Measurements from ENCODE around the gene SPEG. TPM values are rescaled to one million over a fixed set of nuclear protein-coding genes. Genes with fewer than 3 reads are reported as not detected.

The SPEG gene
- total RNA-seq, 2 experiments from 2014 or later: 0.46 TPM; not detected in 1

- Histone ChIP-seq H3K9me3 (ENCODE audit: low read length) (no peaks in the 10 kb centered on the region), H3K9me2 (ENCODE audit: insufficient read depth, low read length) (no peaks in the 10 kb centered on the region), H3K27ac (ENCODE audit: low read depth, low read length, poor library complexity, severe bottlenecking) (no peak overlapping the region), H4K20me1 (ENCODE audit: insufficient read depth, low read length) (no peaks in the 10 kb centered on the region), H3K4me3 (ENCODE audit: low read depth, low read length, poor library complexity, severe bottlenecking) (no peak overlapping the region), H3K4me1 (ENCODE audit: insufficient read depth, low read length, poor library complexity, severe bottlenecking) (no peaks in the 10 kb centered on the region), H3K36me3 (ENCODE audit: insufficient read depth, low read length) (no peaks in the 10 kb centered on the region), H3K79me2 (ENCODE audit: insufficient read depth, low read depth, low read length) (no peaks in the 10 kb centered on the region), H3K4me2 (ENCODE audit: low read length) (no peak overlapping the region), H2AFZ (ENCODE audit: low read length) (no peak overlapping the region)
- CTCF ChIA-PET (ENCODE audit: unreplicated experiment): no interaction called here
- intact Hi-C loops (cut with micrococcal nuclease; ENCODE audit: unreplicated experiment): no loop called here
- no TSS peak for BruUV-seq (replicated peaks)
- TF ChIP-seq CTCF (conservative IDR thresholded peaks at IDR 0.05; ENCODE audit: low read length) (no peak), EZH2phosphoT487 (IDR thresholded peaks at IDR 0.05; ENCODE audit: borderline replicate concordance, low read depth, low read length) (no peak)
- POLR2A ChIA-PET: no interaction called here
- no peak for DNase-seq (ENCODE audit: low spot score)
These were observed 24.3 kb upstream of the SPEG start for GRCh38 chr2:219410390-219410789.

DNA sequence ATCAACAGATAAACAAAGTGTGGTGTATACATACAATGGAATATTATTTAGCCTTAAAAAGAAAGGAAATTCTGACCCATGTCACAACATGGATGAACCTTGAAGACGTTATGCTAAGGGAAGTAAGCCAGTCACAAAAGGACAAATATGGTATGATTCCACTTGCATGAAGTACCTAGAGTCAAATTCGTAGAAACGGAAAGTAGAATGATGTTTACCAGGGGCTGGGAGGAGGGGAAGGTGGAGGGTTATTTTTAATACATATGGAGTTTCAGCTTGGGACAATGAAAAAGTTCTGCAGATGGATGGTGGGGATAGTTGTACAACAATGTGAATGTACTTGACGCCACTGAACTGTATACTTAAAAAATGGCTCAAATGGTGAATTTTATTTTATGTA is 19.8 kb upstream of the SPEG start:
- H3K9me3 ChIP-seq (ENCODE audit: low read length): no peaks in the 10 kb centered on the region
- H2AFZ ChIP-seq (ENCODE audit: low read length): no peak overlapping the region
- no peaks in the 10 kb centered on the region for H3K79me2 ChIP-seq (ENCODE audit: insufficient read depth, low read depth, low read length)
- H3K9me2 ChIP-seq (ENCODE audit: insufficient read depth, low read length): no peaks in the 10 kb centered on the region
- no peak for TF ChIP-seq CTCF (conservative IDR thresholded peaks at IDR 0.05; ENCODE audit: low read length)
- no peak for TF ChIP-seq EZH2phosphoT487 (IDR thresholded peaks at IDR 0.05; ENCODE audit: borderline replicate concordance, low read depth, low read length)
- no peak for DNase-seq (ENCODE audit: low spot score)
- H3K4me1 ChIP-seq (ENCODE audit: insufficient read depth, low read length, poor library complexity, severe bottlenecking): no peaks in the 10 kb centered on the region
- no peak overlapping the region for H3K4me2 ChIP-seq (ENCODE audit: low read length)
- intact Hi-C loops (cut with micrococcal nuclease; ENCODE audit: unreplicated experiment): no loop called here
- POLR2A ChIA-PET: no interaction called here
- H3K27ac ChIP-seq (ENCODE audit: low read depth, low read length, poor library complexity, severe bottlenecking): no peak overlapping the region
- CTCF ChIA-PET (ENCODE audit: unreplicated experiment): no interaction called here
- no peak overlapping the region for H3K4me3 ChIP-seq (ENCODE audit: low read depth, low read length, poor library complexity, severe bottlenecking)
- no peaks in the 10 kb centered on the region for H4K20me1 ChIP-seq (ENCODE audit: insufficient read depth, low read length)
- no TSS peak for BruUV-seq (replicated peaks)
- no peaks in the 10 kb centered on the region for H3K36me3 ChIP-seq (ENCODE audit: insufficient read depth, low read length)

DNA sequence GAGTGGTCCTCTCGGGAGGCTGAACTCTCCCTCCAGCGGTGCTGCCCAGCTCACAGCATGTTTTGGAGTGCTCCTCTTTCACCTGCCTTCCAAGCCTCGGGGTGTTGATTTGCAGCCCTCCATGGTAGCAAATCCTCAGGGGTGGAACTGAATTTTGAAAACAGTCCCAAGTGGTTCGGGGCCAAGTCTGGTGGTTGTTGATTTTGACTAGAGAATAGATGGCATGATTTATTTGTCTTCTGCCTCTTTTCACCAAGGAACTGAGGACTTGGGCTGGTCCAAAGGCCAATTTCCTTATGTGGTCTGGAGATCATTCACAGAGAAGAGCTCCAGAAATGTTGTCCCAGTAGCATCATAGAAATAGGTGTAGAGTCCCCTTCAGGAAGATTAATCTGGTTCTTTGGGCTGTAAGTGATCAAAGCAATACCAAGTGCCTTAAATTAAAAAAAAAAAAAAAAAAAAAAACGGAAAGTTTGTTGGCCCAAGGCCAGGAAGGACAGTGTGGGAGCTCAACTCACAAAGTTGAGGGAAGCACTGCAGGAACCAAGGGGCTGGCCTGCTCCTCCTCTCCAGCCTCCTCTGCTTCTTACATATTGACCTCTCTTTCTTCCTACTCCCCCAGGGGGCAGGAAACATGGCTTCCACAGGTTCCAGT is 18.9 kb upstream of the SPEG start:
- Histone ChIP-seq H3K79me2 (ENCODE audit: insufficient read depth, low read depth, low read length) (no peaks in the 10 kb centered on the region), H2AFZ (ENCODE audit: low read length) (no peak overlapping the region), H3K27ac (ENCODE audit: low read depth, low read length, poor library complexity, severe bottlenecking) (no peak overlapping the region), H3K9me3 (ENCODE audit: low read length) (no peaks in the 10 kb centered on the region), H3K9me2 (ENCODE audit: insufficient read depth, low read length) (no peaks in the 10 kb centered on the region), H3K4me1 (ENCODE audit: insufficient read depth, low read length, poor library complexity, severe bottlenecking) (no peaks in the 10 kb centered on the region), H3K4me2 (ENCODE audit: low read length) (no peak overlapping the region), H4K20me1 (ENCODE audit: insufficient read depth, low read length) (no peaks in the 10 kb centered on the region), H3K36me3 (ENCODE audit: insufficient read depth, low read length) (no peaks in the 10 kb centered on the region), H3K4me3 (ENCODE audit: low read depth, low read length, poor library complexity, severe bottlenecking) (no peak overlapping the region)
- no peak for DNase-seq (ENCODE audit: low spot score)
- no TSS peak for BruUV-seq (replicated peaks)
- TF ChIP-seq EZH2phosphoT487 (IDR thresholded peaks at IDR 0.05; ENCODE audit: borderline replicate concordance, low read depth, low read length) (no peak), CTCF (conservative IDR thresholded peaks at IDR 0.05; ENCODE audit: low read length) (no peak)
- ChIA-PET CTCF (ENCODE audit: unreplicated experiment) (no interaction called here), POLR2A (interaction anchor here (0.7 to 1.1 kb wide), 2 partner anchors 27 to 673 kb away, joined by 5 to 6 read pairs; partner anchors contain the start of gene DNPEP)
- intact Hi-C loops (cut with micrococcal nuclease; ENCODE audit: unreplicated experiment): no loop called here
